ENCODE measurements around the gene MTMR12.

GRCh38 chr5:32315221-32316014 is 2.7 kb upstream of the MTMR12 start:
- no peak for TF ChIP-seq CTCF (IDR thresholded peaks at IDR 0.05; ENCODE audit: low read depth, low read length)
- TF ChIP-seq POLR2A (IDR thresholded peaks at IDR 0.05; ENCODE audit: extremely low read depth, insufficient read length), result no peak
- TF ChIP-seq MYC (IDR thresholded peaks at IDR 0.05; ENCODE audit: low read depth, low read length), result no peak
